ENCODE results near the gene TRIM48.
"Not testable (repeated sequence)": the region's sequence is repeated elsewhere in the genome, so short reads cannot be mapped to it uniquely, and the experiment has no call there.

The TRIM48 gene, protein sequence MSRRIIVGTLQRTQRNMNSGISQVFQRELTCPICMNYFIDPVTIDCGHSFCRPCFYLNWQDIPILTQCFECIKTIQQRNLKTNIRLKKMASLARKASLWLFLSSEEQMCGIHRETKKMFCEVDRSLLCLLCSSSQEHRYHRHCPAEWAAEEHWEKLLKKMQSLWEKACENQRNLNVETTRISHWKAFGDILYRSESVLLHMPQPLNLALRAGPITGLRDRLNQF

DNA sequence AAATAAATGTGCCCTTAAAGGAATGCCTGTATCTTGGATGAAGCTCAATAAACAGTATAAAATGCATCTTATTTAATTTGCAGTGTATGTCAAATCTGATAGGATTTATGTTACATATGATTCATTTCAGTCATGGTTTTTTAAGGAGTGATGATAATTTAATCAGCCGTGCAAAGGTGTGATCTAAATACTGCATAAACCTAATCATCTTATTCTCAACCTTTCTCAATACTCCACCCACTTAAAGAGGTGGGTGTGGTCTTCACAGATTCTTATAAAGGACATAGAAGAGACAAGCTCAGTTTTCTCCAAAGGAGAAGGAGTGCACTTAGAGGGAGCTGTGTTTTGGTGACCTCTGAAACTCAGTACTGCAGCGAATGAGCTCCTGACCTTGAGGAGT lies at the start of gene TRIM48:
Gene TRIM48 (plus strand): TSS at position 301 of the 400 bp plus-strand sequence. CDS start 113 bp downstream, outside the sequence.
- H3K4me3 ChIP-seq (ENCODE audit: low read depth, low read length): not testable (repeated sequence)

DNA sequence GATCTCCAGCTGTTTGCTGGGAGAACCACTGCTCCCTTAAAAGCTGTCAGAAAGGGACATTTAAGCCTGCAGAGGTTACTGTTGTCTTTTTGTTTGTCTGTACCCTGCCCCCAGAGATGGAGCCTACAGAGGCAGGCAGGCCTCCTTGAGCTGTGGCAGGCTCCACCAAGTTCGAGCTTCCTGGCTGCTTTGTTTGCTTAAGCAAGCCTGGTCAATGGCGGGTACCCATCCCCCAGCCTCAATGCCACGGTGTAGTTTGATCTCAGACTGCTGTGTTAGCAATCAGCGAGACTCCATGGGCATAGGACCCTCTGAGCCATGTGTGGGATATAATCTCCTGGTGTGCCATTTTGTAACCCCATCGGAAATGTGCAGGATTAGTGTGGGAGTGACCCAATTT lies 23.6 kb upstream of the TRIM48 start:
- H3K4me3 ChIP-seq (ENCODE audit: low read depth, low read length): not testable (repeated sequence)

DNA sequence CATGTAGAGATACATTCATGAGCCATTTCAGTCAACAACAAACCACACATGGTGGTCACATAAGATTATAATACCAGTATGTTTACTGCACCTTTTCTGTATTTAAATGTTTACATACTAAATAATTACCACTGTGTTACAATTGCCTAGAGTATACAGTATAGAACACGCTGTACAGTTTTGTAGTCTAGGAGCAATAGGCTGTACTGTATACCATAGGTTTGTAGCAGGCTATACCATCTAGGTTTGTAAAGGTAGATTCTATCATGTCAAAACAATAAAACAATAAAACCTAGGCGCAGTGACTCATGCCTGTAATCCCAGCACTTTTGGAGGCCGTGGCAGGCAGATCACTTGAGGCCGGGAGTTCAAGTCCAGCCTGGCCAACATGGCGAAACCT lies 1.1 kb downstream of the TRIM48 start:
- TF ChIP-seq, protein P1, sequence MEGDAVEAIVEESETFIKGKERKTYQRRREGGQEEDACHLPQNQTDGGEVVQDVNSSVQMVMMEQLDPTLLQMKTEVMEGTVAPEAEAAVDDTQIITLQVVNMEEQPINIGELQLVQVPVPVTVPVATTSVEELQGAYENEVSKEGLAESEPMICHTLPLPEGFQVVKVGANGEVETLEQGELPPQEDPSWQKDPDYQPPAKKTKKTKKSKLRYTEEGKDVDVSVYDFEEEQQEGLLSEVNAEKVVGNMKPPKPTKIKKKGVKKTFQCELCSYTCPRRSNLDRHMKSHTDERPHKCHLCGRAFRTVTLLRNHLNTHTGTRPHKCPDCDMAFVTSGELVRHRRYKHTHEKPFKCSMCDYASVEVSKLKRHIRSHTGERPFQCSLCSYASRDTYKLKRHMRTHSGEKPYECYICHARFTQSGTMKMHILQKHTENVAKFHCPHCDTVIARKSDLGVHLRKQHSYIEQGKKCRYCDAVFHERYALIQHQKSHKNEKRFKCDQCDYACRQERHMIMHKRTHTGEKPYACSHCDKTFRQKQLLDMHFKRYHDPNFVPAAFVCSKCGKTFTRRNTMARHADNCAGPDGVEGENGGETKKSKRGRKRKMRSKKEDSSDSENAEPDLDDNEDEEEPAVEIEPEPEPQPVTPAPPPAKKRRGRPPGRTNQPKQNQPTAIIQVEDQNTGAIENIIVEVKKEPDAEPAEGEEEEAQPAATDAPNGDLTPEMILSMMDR (IDR thresholded peaks at IDR 0.05; ENCODE audit: borderline replicate concordance, insufficient read depth, low read depth, low read length): no peak
- no peak overlapping the region for H3K4me3 ChIP-seq (ENCODE audit: low read depth, low read length)

Measured in GM12875 (cell line).